Activated T-helper 2 cell treated with anti-CD3 and anti-CD28 coated beads, Interferon-gamma antibody, Interleukin-2, Interleukin-4, amounts not matched to agents 10 μg/mL and 5 μg/mL and 100 μg/mL, durations not matched to agents 14 hours and 24 hours and 36 hours (primary cell): ENCODE measurements around the gene CIRBP. TPM values are rescaled to one million over a fixed set of nuclear protein-coding genes. Genes with fewer than 3 reads are reported as not detected.
A peak's percentile ranks its signal among the peaks of the same experiment; 100 is the strongest.

Experiments used
- DNase-seq: peaks from one replicate; pipeline ENCODE4 v3.0.0; 2021; ENCODE audit warnings: low spot score
- H3K27ac Mint-ChIP-seq: one replicate; pipeline ENCODE4 v1.8.0; 2021; ENCODE audit warnings: mixed read lengths
- H3K27me3 Mint-ChIP-seq: one replicate; pipeline ENCODE4 v1.8.0; 2021; ENCODE audit warnings: low read depth, mixed read lengths
- H3K36me3 Mint-ChIP-seq: one replicate; pipeline ENCODE4 v1.8.0; 2021; ENCODE audit warnings: low read depth, mixed read lengths
- H3K4me1 Mint-ChIP-seq: one replicate; pipeline ENCODE4 v1.8.0; 2021; ENCODE audit warnings: low read depth, mixed read lengths
- H3K4me3 Mint-ChIP-seq: one replicate; pipeline ENCODE4 v1.8.0; 2021; ENCODE audit warnings: low read depth, mild to moderate bottlenecking, moderate library complexity, mixed read lengths
- H3K9me3 Mint-ChIP-seq: one replicate; pipeline ENCODE4 v1.8.0; 2021; ENCODE audit warnings: mixed read lengths
- intact Hi-C: fragments of 100-400 bp; cut with micrococcal nuclease; formaldehyde crosslinking; loops from one replicate; pipeline ENCODE4 v1.15.1; 2023
- total RNA-seq: library from RNA; stranded (reverse); gene quantifications from 2 replicates; pipeline ENCODE4 v1.2.3, GENCODE V29; 2022

Gene CIRBP
- total RNA-seq, 1 donor from 2014 or later = 226 TPM

DNA sequence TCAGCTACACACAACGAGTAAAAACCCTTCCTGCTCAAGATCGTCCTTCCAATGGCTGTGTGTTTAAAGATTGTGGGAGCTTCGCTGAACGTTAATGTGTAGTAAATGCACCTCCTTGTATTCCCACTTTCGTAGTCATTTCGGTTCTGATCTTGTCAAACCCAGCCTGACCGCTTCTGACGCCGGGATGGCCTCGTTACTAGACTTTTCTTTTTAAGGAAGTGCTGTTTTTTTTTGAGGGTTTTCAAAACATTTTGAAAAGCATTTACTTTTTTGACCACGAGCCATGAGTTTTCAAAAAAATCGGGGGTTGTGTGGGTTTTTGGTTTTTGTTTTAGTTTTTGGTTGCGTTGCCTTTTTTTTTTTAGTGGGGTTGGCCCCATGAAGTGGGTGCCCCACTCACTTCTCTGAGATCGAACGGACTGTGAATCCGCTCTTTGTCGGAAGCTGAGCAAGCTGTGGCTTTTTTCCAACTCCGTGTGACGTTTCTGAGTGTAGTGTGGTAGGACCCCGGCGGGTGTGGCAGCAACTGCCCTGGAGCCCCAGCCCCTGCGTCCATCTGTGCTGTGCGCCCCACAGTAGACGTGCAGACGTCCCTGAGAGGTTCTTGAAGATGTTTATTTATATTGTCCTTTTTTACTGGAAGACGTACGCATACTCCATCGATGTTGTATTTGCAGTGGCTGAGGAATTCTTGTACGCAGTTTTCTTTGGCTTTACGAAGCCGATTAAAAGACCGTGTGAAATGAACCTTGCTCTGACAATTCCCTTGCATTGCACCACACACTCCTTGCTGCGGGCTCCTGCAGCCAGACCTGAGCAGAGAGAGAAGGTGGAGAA lies 3.5 kb downstream of the CIRBP start:
- Mint-ChIP-seq H3K4me1 (peaks cover 43% of the 10 kb centered on the region), H3K27ac (peak overlapping the region; percentile 67), H3K4me3 (peak overlapping the region; percentile 54), H3K27me3 (no peaks in the 10 kb centered on the region), H3K9me3 (no peaks in the 10 kb centered on the region), H3K36me3 (peaks cover 55% of the 10 kb centered on the region)
- intact Hi-C loops = loop anchor here (10.0 kb wide), 2 partner anchors 132 to 242 kb away; partner anchors contain the start of genes ADAMTSL5, DAZAP1 and GAMT
- DNase-seq = no peak

DNA sequence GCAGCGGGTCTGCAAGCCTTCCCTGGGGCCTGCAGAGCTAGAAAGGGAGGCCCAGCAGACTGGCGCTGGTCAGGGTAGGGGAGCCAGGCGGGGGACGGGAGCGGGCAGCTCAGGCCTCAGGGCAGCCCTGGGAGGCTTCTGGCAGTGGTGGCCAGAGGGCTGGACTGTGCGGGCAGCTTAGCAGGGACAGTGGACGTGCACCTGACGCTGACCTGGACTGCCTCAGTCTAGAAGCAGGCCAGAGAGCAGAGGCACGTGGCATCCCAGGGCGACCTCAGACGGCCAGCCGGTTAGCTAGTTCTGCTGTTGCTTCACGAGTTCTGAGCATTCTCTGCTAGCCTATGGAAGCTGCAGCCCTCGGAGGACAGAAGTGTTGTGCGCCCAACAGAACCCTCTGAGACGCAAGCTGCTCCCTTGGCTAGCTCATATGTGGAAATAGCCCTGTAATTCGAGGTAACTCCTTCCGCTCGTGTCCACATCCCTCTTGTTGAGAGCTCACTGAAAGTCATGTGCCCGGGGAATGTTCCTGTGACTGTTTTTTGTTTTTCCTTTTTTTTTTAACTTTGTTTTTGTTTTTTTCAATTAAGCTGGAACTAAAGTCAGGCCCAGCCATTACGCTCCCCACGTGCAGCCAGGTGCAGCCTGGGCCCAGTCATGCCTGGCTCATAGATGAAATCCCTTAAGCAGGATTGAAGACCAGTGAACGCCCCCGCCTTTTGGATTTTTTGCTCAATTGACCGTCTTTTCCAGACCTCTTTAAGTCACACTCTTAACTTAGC lies 4.3 kb downstream of the CIRBP start:
- no peaks in the 10 kb centered on the region for H3K9me3 Mint-ChIP-seq
- peak overlapping the region; percentile 67 for H3K27ac Mint-ChIP-seq
- H3K4me3 Mint-ChIP-seq = peak overlapping the region; percentile 54
- H3K36me3 Mint-ChIP-seq = peaks cover 60% of the 10 kb centered on the region
- DNase-seq = no peak
- no peaks in the 10 kb centered on the region for H3K27me3 Mint-ChIP-seq
- intact Hi-C loops = loop anchor here (10.0 kb wide), 2 partner anchors 131 to 241 kb away; partner anchors contain the start of genes ADAMTSL5, DAZAP1 and GAMT
- peaks cover 39% of the 10 kb centered on the region for H3K4me1 Mint-ChIP-seq

DNA sequence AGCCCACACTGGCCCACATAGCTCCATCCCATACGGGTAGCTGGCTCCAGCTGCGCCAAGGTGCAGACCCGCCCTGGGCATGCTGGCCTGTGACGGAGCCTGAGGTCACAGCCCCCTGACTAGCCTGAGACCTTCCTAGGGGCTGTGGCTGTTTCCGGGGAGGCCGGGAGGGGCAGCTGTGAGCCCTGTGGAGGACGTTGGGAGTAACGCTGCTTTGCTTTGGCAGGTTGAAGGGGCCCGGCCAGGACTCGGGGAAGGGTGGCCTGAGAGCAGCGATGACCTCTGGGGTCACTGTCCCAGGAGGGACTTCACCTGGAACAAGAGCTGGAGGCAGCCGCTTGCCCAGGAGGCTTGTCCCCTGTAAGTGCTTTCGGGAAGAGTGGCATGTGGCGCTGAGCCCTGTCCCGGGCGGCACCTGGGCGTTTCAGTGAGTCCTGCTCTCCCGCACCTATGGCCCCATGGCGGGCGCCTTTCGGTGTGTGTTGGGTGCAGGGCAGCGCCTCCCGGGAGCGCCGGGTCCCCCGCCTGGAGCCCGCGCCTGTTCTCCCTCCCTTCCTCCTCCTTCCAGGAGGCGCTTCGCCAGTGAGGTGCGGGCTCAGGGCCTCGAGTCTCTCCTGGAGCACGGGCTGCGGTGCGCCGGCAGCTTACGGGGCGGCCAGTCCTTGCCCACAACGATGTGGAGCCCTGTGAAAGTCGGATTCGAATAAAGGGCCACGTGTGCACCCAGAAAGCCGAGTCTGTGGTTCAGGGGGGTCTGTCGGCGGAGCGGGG lies 5.1 kb downstream of the CIRBP start:
- H3K4me3 Mint-ChIP-seq = peak overlapping the region; percentile 75
- no peaks in the 10 kb centered on the region for H3K9me3 Mint-ChIP-seq
- intact Hi-C loops = loop anchor here (10.0 kb wide), 2 partner anchors 131 to 241 kb away; partner anchors contain the start of genes ADAMTSL5, DAZAP1 and GAMT
- H3K4me1 Mint-ChIP-seq = peaks cover 35% of the 10 kb centered on the region
- H3K27me3 Mint-ChIP-seq = no peaks in the 10 kb centered on the region
- no peak for DNase-seq
- H3K27ac Mint-ChIP-seq = peak overlapping the region; percentile 64
- peaks cover 66% of the 10 kb centered on the region for H3K36me3 Mint-ChIP-seq

DNA sequence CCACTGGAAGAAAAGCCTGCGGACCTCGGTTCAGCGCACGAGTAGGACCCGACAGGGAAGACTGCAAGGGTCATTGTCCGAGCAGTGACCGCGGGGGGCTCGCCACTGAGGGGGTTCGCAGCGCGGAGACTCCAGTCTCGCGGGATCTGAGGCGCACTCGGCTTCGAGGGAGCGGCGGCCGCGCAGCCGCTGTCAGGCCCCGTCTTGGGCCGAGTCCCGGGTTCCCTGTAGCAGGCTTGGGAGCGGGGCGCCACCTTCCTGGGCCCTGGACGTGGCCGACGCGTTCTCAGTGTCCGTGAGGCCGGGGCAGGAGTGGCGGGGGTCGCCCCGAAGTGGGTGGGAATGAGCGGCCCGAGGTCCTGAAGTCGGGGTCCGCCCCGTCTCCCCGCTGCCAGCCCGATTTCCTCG lies 5.7 kb downstream of the CIRBP start:
- no peaks in the 10 kb centered on the region for H3K27me3 Mint-ChIP-seq
- DNase-seq = no peak
- no peaks in the 10 kb centered on the region for H3K9me3 Mint-ChIP-seq
- H3K36me3 Mint-ChIP-seq = peaks cover 70% of the 10 kb centered on the region
- no peak overlapping the region for H3K27ac Mint-ChIP-seq
- intact Hi-C loops = loop anchor here (5.0 to 10.0 kb wide), 3 partner anchors 107 to 240 kb away; partner anchors contain the start of genes ADAMTSL5, DAZAP1, GAMT and NDUFS7
- H3K4me1 Mint-ChIP-seq = peaks cover 38% of the 10 kb centered on the region
- peak overlapping the region; percentile 75 for H3K4me3 Mint-ChIP-seq

DNA sequence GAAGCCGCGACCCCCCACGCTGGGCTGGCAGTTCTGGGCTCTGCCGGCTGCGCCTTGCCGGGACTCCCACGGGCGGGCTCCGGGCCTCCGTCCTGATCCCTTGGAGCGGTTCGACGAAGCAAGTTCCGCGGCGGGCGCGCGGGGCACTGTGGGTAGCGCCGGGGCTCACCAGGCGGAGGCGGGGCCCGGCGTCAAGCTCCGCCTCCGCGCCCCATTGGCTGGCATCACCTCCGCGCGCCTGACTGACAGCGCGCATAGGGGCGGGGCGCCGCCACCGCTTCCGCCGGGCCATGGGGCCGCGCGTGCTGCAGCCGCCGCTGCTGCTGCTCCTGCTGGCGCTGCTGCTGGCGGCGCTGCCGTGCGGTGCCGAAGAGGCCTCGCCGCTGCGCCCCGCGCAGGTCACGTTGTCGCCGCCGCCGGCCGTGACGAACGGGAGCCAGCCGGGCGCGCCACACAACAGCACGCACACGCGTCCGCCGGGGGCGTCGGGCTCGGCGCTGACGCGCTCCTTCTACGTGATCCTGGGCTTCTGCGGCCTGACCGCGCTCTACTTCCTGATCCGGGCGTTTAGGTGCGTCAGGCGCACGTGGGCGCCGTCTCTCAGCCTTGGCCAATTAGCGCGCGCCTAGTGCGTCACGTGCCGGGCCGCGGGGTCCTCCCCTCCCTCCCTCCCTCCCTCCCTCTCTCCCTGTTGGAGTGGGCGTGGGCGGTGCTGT lies 6.3 kb downstream of the CIRBP start, which contains the start of gene FAM174C:
TSS of gene FAM174C (plus strand) at position 271 of the 716 bp plus-strand sequence. CDS start at position 291, 20 bp downstream.
- H3K27ac Mint-ChIP-seq = peak within 1 kb of the TSS; percentile 96
- peak; percentile 93 for DNase-seq
- H3K36me3 Mint-ChIP-seq = peaks cover 70% of the 10 kb centered on the region
- peak within 1 kb of the TSS; percentile 92 for H3K4me3 Mint-ChIP-seq
- intact Hi-C loops = loop anchor here (5.0 to 10.0 kb wide), 3 partner anchors 107 to 239 kb away; partner anchors contain the start of genes ADAMTSL5, DAZAP1, GAMT and NDUFS7
- no peaks in the 10 kb centered on the region for H3K9me3 Mint-ChIP-seq
- H3K4me1 Mint-ChIP-seq = peaks cover 37% of the 10 kb centered on the region
- H3K27me3 Mint-ChIP-seq = no peaks in the 10 kb centered on the region

DNA sequence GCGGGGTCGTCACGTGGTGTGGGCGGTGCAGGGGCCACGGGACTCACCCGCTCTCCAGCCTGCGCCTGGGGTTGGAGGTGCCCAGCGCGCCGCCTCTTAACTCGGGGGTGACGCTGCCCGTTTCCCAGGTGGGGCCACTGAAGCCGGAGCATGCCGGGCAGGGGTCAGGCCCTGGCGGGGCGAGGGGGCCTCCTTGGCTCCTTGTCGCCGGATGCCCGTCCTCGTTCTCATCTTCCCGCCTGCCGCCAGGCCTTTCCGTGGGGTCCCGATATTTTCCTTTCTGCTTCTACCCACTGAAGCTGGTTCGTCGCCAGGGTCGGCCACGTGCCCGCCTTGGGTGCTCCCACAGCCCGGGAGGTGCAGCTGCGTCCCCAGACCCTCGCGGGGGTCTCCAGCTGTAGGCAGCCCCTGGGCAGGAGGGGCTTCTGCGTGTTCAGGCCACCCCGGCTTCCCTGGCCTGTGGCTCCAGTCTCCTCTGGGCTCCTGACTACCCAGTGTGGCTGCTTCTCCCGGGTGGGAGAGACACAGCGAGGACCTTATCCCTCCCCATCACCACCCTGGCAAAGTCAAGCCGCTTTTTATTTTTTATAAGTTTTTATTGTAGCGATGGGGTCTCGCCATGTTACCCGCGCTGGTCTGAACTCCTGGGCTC lies 7.0 kb downstream of the CIRBP start:
- no peak for DNase-seq
- no peaks in the 10 kb centered on the region for H3K9me3 Mint-ChIP-seq
- H3K36me3 Mint-ChIP-seq = peaks cover 65% of the 10 kb centered on the region
- H3K4me3 Mint-ChIP-seq = peak overlapping the region; percentile 92
- intact Hi-C loops = loop anchor here (5.0 to 10.0 kb wide), 3 partner anchors 106 to 239 kb away; partner anchors contain the start of genes ADAMTSL5, DAZAP1, GAMT and NDUFS7
- H3K27ac Mint-ChIP-seq = peak overlapping the region; percentile 96
- H3K27me3 Mint-ChIP-seq = no peaks in the 10 kb centered on the region
- H3K4me1 Mint-ChIP-seq = peaks cover 34% of the 10 kb centered on the region

DNA sequence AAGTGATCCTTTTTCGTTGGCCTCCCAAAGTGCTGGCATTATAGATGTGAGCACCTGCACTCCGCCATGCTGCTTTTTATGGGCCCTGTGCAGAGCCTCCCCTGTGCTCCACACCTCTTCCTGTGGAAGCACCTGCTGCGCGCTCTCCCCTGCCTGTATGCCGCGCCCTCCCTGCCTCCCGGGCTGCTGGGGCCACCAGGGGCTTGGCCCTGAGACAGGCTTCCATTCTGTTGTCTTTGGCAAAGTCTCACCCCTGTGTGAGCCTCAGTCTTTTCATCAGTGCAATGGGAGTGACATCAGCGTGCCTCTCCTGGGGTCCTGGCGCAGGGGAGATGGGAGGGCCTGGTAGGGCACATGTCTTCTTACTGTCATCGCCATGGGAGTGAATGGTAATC lies 7.5 kb downstream of the CIRBP start:
- Mint-ChIP-seq H3K4me3 (peak overlapping the region; percentile 92), H3K9me3 (no peaks in the 10 kb centered on the region), H3K27me3 (peaks cover under 1% of the 10 kb centered on the region), H3K4me1 (peaks cover 30% of the 10 kb centered on the region), H3K36me3 (peaks cover 59% of the 10 kb centered on the region), H3K27ac (peak overlapping the region; percentile 96)
- DNase-seq = no peak
- intact Hi-C loops = loop anchor here (5.0 to 10.0 kb wide), 3 partner anchors 106 to 238 kb away; partner anchors contain the start of genes ADAMTSL5, DAZAP1, GAMT and NDUFS7

DNA sequence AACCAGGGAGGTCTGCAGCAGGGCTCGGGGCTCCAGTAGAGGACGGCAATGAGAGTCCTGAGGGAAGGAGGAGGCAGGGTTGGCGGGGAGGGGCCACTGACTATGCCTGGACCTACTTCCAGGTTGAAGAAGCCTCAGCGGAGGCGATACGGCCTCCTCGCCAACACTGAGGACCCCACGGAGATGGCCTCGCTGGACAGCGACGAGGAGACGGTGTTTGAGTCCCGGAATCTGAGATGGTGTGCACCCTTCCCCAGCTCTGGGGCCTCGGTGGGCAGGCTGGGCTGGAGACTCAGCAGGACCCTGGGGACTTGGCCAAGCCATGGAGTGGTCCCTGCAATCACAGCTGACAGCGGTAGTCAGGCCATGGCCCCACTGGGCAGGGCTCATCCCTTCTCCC lies 7.9 kb downstream of the CIRBP start:
- Mint-ChIP-seq H3K4me1 (peaks cover 28% of the 10 kb centered on the region), H3K36me3 (peaks cover 55% of the 10 kb centered on the region), H3K27ac (peak overlapping the region; percentile 96), H3K27me3 (peaks cover 3% of the 10 kb centered on the region), H3K4me3 (peak overlapping the region; percentile 92), H3K9me3 (no peaks in the 10 kb centered on the region)
- intact Hi-C loops = loop anchor here (5.0 to 10.0 kb wide), 3 partner anchors 105 to 238 kb away; partner anchors contain the start of genes ADAMTSL5, DAZAP1, GAMT and NDUFS7
- DNase-seq = no peak

DNA sequence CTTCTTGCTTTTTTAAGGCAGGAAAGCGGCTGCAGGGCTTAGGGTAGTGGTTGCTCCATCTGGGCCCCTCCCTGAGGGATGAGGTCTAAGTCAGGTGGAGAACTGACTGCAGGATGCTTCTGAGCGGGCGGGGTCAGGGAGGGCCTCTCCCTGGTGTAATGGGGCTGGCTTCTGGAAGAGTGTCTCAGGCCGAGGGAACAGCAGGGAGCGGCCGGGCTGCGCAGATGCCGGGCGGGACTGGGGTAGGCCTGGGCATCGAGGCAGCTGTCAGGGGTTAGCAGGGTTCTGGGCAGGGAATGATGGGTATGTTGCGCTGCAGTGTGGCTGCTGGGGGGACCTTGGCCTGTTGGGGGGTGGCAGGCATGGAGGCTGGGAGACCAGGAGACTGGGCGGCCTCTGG lies 8.9 kb downstream of the CIRBP start:
- no peak for DNase-seq
- H3K36me3 Mint-ChIP-seq = peaks cover 46% of the 10 kb centered on the region
- H3K9me3 Mint-ChIP-seq = no peaks in the 10 kb centered on the region
- no peak overlapping the region for H3K4me3 Mint-ChIP-seq
- H3K27me3 Mint-ChIP-seq = peaks cover 4% of the 10 kb centered on the region
- peaks cover 21% of the 10 kb centered on the region for H3K4me1 Mint-ChIP-seq
- no peak overlapping the region for H3K27ac Mint-ChIP-seq
- intact Hi-C loops = loop anchor here (5.0 to 10.0 kb wide), 3 partner anchors 104 to 237 kb away; partner anchors contain the start of genes ADAMTSL5, DAZAP1, GAMT and NDUFS7

DNA sequence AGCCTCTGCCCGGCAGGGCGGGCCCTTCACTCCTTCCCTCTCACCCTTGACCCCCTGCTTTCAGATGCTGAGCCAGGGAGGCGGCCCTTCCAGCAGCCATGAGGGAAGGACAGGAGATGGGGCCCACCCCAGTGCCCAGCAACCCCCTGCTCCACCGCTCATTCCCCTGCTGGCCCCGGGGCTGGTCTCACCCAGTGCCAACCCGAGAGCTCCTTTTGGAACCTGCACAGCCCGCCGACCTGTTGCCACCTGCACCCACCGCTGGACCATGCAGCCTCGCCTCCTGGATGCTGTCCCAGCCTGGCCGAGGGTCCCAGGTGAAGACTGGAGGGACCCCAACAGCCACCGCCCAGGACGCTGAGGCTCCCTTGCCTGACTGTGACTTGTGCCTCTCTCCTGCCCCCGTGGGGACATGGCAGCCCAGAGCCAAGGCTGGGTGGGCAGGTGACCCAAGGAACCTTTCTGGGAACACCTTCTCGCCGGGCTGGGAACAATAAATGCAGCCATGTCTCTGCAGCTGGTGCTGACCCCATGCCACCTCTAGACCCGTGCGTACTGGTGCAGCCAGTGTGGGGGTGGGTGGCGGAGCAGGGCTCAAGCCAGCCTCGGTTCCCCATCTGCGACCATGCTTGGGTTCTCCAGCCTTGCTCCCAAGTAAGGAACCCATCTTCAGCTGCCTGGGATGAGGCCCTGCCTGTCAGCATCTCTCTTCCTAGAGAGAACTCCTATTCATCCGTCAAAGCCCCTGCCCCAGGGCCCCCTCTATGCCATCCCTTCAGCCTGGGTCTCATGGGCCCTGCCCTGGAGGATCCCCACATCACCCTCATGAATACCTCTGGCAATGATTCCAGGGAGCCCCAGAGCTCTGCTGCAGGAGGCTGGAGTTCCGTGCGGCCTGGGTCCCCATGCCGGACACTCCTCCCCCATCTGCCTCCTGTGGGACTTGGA lies 9.9 kb downstream of the CIRBP start:
- peaks cover 5% of the 10 kb centered on the region for H3K27me3 Mint-ChIP-seq
- H3K36me3 Mint-ChIP-seq = peaks cover 38% of the 10 kb centered on the region
- H3K9me3 Mint-ChIP-seq = no peaks in the 10 kb centered on the region
- no peak for DNase-seq
- no peak overlapping the region for H3K4me3 Mint-ChIP-seq
- peaks cover 16% of the 10 kb centered on the region for H3K4me1 Mint-ChIP-seq
- no peak overlapping the region for H3K27ac Mint-ChIP-seq
- intact Hi-C loops = loop anchor here (5.0 to 10.0 kb wide), 3 partner anchors 103 to 236 kb away; partner anchors contain the start of genes ADAMTSL5, DAZAP1, GAMT and NDUFS7
